ENCODE data around the gene CDH4. TPM values are rescaled to one million over a fixed set of nuclear protein-coding genes. Genes with fewer than 3 reads are reported as not detected.

The CDH4 gene
- total RNA-seq, 1 donor from 2014 or later = 8.9 TPM

DNA sequence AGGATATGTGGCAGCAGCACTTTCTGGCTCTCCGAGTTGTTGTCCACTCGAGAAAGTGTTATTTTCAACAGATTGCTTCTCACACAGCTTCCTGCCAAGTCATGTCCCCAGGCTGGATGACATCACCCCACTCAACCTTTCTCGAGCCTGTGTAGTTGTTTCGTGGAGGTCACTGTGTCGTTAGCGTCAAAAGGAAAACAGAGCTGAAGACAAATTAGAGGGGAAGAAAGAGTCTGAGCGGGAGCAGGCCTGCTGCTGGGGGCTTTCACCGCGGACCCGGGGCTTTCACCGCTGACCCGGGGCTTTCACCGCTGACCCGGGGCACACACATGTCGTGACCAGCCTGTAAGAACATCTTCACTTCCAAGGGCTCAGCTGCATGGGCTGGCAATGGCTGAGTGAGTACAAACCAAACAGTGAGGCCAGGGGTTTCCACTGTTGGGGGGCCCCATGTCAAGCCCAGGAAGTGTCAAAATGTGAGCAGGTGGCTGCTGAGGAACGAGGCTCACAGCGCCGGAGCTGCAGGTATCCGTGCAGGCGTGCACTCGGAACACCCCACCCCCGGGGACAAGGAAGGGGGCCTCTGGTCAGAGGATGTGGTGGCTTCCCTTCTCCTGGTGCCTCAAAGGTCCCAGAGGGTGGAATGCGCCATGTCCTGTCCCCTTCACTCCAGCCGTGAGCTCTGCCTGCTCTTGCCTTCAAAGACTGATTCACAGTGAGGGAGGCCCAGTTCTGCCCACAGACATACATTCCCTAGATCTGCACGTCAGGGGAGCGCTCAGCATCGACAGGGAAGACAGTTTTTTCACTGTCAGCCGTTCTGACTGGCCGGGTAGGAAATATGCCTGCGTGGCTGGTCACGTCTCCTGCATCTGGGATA lies 447.7 kb downstream of the CDH4 start:
- TF ChIP-seq, protein P1, sequence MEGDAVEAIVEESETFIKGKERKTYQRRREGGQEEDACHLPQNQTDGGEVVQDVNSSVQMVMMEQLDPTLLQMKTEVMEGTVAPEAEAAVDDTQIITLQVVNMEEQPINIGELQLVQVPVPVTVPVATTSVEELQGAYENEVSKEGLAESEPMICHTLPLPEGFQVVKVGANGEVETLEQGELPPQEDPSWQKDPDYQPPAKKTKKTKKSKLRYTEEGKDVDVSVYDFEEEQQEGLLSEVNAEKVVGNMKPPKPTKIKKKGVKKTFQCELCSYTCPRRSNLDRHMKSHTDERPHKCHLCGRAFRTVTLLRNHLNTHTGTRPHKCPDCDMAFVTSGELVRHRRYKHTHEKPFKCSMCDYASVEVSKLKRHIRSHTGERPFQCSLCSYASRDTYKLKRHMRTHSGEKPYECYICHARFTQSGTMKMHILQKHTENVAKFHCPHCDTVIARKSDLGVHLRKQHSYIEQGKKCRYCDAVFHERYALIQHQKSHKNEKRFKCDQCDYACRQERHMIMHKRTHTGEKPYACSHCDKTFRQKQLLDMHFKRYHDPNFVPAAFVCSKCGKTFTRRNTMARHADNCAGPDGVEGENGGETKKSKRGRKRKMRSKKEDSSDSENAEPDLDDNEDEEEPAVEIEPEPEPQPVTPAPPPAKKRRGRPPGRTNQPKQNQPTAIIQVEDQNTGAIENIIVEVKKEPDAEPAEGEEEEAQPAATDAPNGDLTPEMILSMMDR (conservative IDR thresholded peaks at IDR 0.05) = no peak
- peaks cover 22% of the 10 kb centered on the region for H3K4me1 Mint-ChIP-seq
- no peaks in the 10 kb centered on the region for H3K9me3 Mint-ChIP-seq
- DNase-seq (ENCODE audit: low read depth, low spot score) = no peak
- no peaks in the 10 kb centered on the region for H3K36me3 Mint-ChIP-seq (ENCODE audit: low read depth)
- peak overlapping the region; percentile 68 for H3K27ac Mint-ChIP-seq (ENCODE audit: unreplicated experiment)
- no peak overlapping the region for H3K4me3 Mint-ChIP-seq
- H3K27me3 Mint-ChIP-seq (ENCODE audit: low read depth) = no peaks in the 10 kb centered on the region

DNA sequence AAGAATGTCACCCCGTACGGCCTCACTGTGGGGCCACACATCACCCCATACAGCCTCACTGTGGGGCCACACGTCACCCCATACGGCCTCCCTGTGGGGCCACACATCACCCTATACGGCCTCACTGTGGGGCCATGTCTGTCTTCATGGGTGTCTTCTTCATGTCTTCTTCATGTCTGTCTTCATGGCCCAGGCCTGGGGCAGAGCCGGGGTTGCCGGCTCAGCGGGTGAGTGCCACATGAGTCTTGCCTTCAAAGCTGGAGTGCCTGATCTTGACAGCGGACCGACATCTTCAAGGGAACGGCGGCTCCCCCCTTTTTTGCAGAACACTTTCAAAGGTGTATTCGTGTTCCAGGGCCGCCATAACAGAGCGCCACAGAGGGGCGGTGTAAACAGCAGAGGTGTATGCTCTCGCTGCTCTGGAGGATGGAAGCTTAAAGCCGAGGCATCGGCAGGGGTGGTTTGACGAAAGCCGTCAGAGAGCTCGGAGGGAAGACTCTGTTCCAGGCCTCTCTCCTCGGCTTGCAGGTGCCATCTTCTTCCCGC lies 448.6 kb downstream of the CDH4 start:
- no peak for DNase-seq (ENCODE audit: low read depth, low spot score)
- no peak overlapping the region for H3K4me3 Mint-ChIP-seq
- no peaks in the 10 kb centered on the region for H3K27me3 Mint-ChIP-seq (ENCODE audit: low read depth)
- H3K9me3 Mint-ChIP-seq = no peaks in the 10 kb centered on the region
- peaks cover 22% of the 10 kb centered on the region for H3K4me1 Mint-ChIP-seq
- H3K27ac Mint-ChIP-seq (ENCODE audit: unreplicated experiment) = no peak overlapping the region
- no peaks in the 10 kb centered on the region for H3K36me3 Mint-ChIP-seq (ENCODE audit: low read depth)
- TF ChIP-seq, protein P1 (conservative IDR thresholded peaks at IDR 0.05) = no peak

DNA sequence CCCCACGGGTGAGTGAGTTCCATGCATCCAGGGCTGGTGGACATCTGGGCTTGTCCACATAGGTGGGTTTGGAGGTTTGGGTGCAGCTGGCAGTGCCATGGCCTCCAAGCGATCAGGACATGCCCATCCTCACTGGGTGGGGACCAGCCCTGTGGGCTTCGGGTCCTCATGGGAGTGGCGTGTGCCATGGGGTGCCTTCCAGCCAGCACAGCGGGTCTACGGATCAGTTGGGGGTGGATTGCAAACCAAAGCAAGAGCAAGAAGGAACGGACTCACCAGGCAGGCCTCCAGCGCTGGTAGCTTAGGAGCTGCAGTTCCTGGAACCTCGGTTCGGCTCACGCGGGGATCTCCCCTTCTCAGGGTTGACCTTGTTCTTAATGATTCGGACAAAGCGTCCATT lies 449.3 kb downstream of the CDH4 start:
- TF ChIP-seq, protein P1 (conservative IDR thresholded peaks at IDR 0.05) = no peak
- no peak overlapping the region for H3K27ac Mint-ChIP-seq (ENCODE audit: unreplicated experiment)
- no peaks in the 10 kb centered on the region for H3K27me3 Mint-ChIP-seq (ENCODE audit: low read depth)
- no peak for DNase-seq (ENCODE audit: low read depth, low spot score)
- peaks cover 22% of the 10 kb centered on the region for H3K4me1 Mint-ChIP-seq
- H3K36me3 Mint-ChIP-seq (ENCODE audit: low read depth) = no peaks in the 10 kb centered on the region
- H3K4me3 Mint-ChIP-seq = no peak overlapping the region
- H3K9me3 Mint-ChIP-seq = no peaks in the 10 kb centered on the region

DNA sequence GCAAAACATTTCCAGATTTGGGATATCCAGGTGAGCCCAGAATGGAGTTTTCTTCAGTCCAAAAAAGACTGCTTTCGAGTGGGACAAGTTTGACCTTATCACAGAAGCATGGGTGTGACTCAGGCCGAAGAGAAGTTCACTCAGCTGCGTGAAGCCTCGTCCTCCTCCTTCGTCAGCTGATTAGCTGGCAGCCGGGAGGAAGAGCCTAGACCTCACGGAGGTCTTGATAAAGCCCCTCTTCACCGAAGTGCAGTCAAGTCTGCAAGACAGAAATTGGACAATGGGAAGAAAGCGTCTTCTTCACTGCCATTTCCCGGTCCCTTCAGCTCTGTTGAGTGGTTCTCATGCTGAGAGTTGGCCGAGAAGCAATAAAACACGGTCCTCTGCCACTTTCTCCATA lies 449.7 kb downstream of the CDH4 start:
- TF ChIP-seq, protein P1 (conservative IDR thresholded peaks at IDR 0.05) = no peak
- H3K9me3 Mint-ChIP-seq = no peaks in the 10 kb centered on the region
- no peak overlapping the region for H3K4me3 Mint-ChIP-seq
- DNase-seq (ENCODE audit: low read depth, low spot score) = no peak
- H3K36me3 Mint-ChIP-seq (ENCODE audit: low read depth) = no peaks in the 10 kb centered on the region
- no peak overlapping the region for H3K27ac Mint-ChIP-seq (ENCODE audit: unreplicated experiment)
- H3K4me1 Mint-ChIP-seq = peaks cover 22% of the 10 kb centered on the region
- no peaks in the 10 kb centered on the region for H3K27me3 Mint-ChIP-seq (ENCODE audit: low read depth)

DNA sequence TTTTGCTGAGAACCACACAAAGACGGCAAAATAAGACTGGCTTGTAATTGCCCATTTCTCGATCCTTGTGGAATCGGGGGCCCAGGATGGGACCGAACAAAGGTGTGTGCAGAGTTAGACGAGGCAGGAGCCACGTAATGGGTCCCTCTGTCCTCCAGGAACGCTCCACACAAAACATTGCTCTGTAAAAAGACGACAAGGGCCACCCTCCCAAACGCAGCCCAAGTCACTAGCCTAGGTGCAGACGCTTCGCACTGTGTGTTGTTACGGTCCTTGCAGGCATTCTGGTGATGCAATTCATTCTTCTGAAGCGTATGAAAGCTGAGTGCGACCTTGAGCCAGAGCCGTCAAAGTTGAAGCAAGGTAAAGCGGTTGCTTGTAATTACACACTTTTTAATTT lies 450.2 kb downstream of the CDH4 start:
- Mint-ChIP-seq H3K27me3 (ENCODE audit: low read depth) (no peaks in the 10 kb centered on the region), H3K4me3 (no peak overlapping the region), H3K9me3 (no peaks in the 10 kb centered on the region)

More for the DNA sequence above, 450.2 kb downstream of the CDH4 start:
- no peak for DNase-seq (ENCODE audit: low read depth, low spot score)
- Mint-ChIP-seq H3K36me3 (ENCODE audit: low read depth) (no peaks in the 10 kb centered on the region), H3K27ac (ENCODE audit: unreplicated experiment) (no peak overlapping the region), H3K4me1 (peaks cover 22% of the 10 kb centered on the region)
- TF ChIP-seq, protein P1 (conservative IDR thresholded peaks at IDR 0.05) = no peak

Measured in neural crest cell (in vitro differentiated cells).